GM18507 (cell line): ENCODE results near the gene GPR15LG.
A peak's percentile ranks its signal among the peaks of the same experiment; 100 is the strongest.
"Not testable (repeated sequence)": the region's sequence is repeated elsewhere in the genome, so short reads cannot be mapped to it uniquely, and the experiment has no call there.

ENCODE experiments used
- DNase-seq: peaks from one replicate; pipeline ENCODE4 v3.0.0; 2011; ENCODE audit warnings: low read depth; ENCODE audit not compliant: insufficient read length; ENCODE audit errors: extremely low spot score
- FAIRE-seq: peaks from 2 replicates; lab custom pipeline; 2011; peaks lifted over from hg19 to GRCh38; lab: Jason Lieb, UNC

The GPR15LG gene

DNA sequence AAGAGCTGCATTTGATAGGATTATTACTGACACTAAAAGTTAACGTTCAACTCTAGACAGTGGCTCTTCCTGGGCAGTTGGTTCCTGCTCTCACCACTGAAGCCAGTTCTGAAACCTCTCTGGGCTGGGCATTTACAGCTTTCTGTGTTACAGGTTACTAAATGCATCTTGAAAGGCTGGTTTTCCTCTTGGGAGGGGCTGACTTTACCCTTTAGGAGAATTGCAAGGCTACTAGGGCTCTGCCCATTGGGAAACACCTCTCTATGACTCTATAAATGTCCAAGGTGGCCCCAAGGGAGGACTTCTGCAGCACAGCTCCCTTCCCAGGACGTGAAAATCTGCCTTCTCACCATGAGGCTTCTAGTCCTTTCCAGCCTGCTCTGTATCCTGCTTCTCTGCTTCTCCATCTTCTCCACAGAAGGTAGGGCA is at the start of gene GPR15LG:
TSS of gene GPR15LG (plus strand) at position 301 of the 429 bp plus-strand sequence. CDS start at position 352, 51 bp downstream.
- FAIRE-seq, result peak; percentile 84
- no peak for DNase-seq

DNA sequence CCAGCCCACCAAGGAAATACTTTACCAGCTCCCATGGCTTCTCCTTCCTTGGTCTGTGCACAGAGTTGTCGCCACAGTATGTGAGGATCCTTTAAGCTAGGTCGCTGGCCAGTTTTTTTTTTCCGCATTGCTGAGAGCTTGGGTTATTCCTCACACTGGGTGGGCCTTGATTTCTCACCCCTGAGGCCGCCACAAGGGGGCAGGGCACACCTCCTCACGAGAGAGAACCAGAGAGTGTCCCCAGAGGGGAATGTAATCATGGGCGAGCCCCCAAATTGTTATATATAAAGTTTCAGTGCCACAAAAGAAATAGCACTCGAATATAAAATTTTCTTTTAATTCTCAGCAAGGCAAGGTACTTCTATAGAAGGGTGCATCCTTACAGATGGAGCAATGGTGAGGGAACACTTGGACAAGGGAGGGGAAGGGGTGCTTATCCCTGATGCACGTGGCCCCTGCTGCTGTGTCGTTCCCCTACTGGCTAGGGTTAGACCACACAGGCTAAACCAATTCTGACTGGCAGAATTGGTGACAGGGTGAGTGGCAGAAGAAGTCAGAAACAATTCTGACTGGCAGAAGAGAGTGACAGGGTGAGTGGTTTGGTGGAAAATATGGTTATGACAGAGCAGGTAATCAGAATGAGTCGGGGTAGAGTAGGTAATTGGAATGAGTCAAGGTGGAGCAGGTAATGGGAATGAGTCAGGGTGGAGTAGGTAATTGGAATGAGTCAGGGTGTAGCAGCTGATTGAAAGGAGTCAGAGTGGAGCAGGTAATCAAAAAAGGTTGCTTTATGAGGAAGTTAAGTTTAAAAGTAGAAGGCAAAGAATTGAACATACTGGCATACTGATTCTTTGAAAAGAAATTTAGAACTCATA is 47.5 kb upstream of the GPR15LG start:
- not testable (repeated sequence) for FAIRE-seq, DNase-seq

DNA sequence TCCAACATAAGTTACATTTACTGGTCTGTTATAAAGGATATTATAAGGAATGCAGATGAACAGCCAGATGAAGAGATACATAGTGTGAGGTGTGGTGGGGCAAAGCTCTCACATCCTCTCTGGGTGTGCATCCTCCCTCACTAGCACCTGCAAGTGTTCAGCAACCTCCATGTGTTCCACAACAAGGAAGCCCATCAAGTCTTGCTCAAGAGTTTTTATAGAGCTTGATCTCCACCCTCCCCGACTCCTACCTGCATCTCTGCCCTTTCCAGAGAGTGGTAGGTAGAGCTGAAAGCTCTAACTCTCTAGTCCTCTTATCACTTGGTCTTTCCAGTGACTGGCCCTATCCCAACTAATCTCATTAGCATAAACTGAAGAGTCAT is 46.8 kb upstream of the GPR15LG start:
- no peak for DNase-seq
- FAIRE-seq, result no peak

DNA sequence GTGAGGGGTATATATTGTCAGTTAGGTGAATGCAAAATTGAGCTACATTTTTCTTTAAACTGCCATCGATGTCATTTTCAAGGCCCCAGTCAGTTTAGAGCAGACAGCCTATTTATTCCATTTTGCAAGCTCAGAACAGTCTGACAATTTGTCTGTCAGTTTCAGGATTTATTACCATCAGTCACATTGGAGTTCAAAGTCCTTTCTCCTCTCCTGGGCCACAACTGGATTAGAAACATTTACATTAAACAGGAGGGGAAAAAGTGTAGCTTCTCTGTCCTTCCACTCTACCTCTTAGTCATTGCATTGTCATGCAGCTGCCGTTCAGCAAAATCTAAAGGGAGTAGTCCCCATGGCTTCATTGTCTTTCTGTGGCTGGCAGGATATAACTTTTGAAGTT is 37.8 kb upstream of the GPR15LG start:
- no peak for DNase-seq
- no peak for FAIRE-seq

DNA sequence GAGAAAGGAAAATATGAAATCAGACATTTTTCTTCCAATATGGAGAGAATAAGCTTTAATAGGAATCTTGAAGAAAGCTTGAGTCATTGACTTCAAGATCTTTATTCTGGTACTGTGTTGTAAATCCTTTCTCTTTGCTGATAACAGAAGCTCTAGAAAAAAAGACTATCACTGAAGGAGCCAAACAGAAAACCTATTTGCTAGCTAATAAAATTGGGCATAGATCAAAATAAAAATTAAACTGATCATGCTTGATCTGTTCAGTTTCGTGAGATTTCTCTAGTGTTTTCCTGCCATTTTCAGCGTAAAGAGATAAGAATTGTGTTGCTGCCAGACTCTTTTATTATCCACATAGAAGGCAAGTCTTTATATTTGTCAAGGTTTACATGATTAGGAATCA is 35.8 kb upstream of the GPR15LG start:
- FAIRE-seq (no peak), DNase-seq (no peak)

DNA sequence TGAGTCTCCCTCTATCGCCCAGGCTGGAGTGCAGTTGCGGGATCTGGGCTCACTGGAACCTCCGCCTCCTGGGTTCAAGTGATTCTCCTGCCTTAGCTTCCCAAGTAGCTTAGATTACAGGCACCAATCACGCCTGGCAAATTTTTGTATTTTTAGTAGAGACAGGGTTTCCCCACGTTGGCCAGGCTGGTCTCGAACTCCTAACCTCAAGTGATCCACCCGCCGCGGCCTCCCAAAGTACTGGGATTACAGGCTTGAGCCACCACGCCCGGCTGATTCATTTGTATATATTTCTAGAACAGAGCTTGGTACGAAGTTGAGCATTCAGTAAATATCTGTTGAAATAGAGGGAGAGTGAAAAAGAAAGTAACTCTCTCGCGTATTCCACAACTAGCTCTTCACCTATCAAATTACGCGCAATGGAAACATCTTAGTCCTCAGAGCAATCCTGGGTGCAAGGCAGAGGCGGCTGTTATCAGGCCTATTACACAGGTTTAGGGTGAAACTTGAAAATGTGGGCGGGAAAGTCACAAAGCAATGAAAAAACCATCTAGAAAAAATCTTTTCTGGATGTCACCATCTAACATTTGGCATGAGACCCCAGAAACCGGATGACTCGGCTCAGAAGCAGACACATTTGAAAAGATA is 35.0 kb upstream of the GPR15LG start:
- no peak for DNase-seq
- FAIRE-seq, result no peak

DNA sequence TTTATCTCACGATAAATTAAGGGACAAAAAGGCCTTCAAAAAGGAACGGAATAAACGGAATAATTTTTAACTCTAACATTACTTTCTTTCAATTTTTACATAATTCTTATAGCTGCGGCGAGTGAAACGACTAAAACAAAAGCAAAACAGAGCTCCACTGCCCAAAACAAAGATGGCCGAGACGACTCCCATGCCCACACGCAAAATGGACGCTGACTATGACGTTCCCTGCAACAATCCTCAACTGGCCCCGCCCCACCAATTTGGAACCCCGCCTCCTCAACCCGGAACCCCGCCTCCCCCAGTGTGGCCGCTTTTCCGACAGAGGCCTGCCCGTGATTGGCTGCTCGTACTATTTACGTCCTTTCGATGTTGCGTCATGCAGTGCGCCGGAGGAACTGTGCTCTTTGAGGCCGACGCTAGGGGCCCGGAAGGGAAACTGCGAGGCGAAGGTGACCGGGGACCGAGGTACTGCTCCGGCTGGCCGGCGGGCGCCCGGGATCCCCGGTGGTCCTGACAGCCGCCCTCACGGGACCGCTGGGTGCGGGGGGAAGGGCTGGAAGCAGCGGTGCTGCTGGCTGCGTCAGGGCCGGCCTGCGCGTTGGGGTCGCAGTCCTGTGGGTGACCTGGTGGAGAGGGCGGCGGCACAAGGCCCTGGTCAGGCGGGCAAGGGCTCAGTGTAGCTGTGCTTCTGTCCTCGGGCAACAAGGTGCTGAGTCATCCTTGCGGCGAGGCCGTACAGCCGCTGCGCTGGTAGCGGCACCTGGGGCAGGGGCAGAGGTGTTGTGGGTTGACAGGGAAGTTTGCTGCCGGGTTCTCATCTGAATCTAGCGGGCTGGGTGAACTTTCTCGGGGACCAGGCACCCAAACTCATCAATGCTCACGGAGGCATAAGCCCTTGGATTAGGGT is 34.2 kb upstream of the GPR15LG start, which contains the start of gene GHITM:
TSS of gene GHITM (plus strand) at position 384 of the 910 bp plus-strand sequence. CDS start 1,992 bp downstream, outside the sequence.
- peak; percentile 99 for FAIRE-seq
- DNase-seq, result peak; percentile 81

DNA sequence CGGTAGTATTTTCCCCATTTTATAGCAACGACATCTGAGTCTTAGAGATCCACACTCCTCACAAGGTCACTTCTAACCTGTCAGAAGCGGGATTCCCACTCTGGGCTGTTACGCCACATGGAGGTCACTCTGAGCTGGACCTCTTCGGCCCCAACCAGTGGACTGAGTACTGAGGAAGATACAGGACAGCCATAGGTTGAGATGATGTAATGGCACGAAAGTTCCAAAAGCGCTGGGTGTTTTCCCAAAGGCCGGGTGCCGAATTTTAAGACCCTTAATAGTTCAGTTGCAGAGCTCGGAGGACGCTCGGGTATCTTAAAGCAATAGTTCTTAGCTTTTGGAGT is 33.6 kb upstream of the GPR15LG start:
- FAIRE-seq, result no peak

DNA sequence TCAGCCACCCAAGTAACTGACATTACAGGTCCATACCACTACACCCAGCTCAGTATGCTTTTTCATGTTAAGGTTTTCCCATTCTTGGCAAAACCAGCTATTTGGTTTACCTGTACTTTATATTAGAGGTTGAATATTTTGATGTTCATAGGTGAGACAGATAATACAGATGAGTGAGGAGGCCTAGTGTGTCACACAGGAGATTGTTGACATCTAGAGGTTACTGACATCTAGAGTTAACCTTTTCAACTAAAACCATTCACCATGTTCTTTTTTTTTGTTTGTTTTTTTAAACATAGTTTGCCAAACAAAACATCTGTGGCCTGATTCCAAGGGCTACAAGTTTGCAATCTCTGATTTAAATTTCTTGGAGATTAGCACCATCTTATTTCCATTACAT is 26.3 kb upstream of the GPR15LG start:
- FAIRE-seq (no peak), DNase-seq (no peak)

More for the DNA sequence above, 33.6 kb upstream of the GPR15LG start:
- DNase-seq, result no peak

DNA sequence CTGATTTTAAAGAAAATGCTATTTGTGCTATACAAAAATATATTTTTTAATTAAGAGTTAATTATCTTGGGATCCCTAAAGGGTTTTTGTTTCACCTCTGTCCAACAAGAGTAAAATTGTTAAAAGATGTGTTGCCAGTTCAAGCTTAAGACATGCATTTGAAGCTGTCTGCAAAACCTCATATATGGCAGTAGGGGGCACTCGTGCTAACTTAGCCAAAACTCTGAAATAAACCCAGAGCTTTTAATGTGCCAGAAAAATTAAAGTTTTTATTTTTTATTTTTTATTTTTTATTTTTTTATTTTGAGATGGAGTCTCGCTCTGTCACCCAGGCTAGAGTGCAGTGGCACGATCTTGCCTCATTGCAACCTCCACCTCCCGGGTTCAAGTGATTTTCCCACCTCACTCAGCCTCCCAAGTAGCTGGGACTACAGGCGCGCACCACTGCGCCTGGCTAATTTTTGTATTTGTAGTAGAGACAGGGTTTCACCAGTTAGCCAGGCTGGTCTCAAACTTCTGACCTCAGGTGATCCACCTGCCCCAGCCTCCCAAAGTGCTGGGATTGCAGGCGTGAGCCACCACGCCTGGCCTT is 25.5 kb upstream of the GPR15LG start:
- not testable (repeated sequence) for DNase-seq, FAIRE-seq

DNA sequence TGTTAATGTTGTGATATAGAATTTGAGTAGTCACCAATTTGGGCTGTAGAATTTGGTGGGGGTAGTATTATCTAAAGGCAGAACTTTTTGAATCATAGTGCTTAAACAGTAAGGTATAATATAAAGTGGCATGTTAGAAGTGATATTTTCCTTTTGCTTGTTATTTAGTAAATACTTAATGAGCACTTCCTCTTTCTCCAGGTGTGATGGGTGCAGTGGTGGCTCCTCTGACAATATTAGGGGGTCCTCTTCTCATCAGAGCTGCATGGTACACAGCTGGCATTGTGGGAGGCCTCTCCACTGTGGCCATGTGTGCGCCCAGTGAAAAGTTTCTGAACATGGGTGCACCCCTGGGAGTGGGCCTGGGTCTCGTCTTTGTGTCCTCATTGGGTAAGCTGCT is 23.7 kb upstream of the GPR15LG start:
- DNase-seq (no peak), FAIRE-seq (no peak)

DNA sequence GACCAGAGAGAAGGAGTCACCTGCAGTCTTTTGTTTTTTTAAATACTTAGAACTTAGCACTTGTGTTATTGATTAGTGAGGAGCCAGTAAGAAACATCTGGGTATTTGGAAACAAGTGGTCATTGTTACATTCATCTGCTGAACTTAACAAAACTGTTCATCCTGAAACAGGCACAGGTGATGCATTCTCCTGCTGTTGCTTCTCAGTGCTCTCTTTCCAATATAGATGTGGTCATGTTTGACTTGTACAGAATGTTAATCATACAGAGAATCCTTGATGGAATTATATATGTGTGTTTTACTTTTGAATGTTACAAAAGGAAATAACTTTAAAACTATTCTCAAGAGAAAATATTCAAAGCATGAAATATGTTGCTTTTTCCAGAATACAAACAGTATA is 20.8 kb upstream of the GPR15LG start:
- no peak for FAIRE-seq
- no peak for DNase-seq

DNA sequence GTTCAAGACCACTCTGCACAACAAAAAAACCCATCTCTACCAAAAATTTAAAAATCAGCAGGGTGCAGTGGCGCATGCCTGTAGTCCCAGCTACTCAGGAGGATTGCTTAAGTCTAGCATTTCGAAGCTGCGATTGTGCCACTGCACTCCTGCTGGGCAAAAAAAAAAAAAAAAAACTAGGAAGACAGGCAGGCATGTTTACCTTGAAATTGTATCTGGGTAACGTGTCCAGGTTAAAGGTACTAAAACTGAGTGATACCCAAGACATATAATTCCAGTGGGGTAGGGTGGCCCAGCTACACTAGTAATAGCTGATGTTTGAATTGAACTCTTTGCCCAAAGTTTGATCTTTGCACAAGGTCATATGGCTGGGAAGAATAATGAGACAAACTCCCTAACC is 18.1 kb upstream of the GPR15LG start:
- DNase-seq (no peak), FAIRE-seq (no peak)

DNA sequence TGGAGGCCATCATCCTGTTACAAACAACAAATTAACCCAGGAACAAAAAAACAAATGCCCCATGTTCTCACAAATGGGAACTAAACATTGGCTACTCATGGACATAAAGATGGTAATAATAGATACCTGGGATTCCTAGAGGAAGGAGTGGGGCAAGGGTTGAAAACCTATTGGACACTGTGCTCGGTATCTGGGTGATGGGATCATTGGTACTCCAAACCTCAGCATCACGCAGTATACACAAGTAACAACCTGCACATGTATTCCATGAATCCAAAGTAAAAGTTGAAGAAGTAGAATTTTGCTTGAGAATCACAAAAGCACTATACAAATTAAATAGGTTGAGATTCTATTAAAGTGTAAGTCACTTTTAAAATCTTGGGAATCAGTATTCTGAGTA is 17.6 kb upstream of the GPR15LG start:
- DNase-seq (no peak), FAIRE-seq (no peak)

DNA sequence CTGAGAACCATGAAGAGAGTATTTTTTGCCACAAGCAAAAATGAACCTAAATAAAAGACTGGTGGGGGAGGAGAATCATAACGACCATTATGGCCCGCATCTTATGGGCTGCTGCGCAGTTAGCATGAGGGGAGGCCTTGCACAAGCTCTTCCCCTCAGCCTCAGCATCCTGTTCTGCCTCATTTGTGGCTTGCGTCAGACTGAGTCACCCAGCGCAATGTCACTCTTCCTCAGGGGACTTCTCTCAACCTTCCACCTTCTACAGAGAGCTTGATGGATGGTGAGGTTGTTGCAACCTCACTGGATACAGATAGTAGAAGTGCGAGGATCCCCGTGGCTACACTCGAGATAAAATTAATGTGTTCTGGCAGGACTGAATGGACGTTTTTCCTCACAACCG is 16.8 kb upstream of the GPR15LG start:
- DNase-seq, result no peak
- peak; percentile 58 for FAIRE-seq

DNA sequence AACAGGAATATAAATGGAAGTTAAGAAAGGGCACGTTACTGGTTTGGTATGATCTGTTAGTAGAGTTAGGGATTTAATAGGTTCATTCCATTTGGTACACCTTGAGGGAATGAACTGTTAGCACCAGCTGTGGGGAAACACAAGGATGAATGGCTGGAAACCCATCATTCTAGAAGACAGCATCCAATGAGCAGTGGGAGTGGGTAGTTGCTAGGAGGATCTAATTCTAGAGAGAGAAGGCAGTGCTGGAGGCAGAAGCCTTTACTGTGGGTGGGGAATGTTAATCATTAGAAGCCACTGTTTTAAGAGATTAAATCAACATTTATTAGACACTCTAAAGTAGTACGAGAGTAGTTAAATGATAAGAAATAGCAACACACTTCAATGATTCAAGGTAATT is 15.5 kb upstream of the GPR15LG start:
- DNase-seq, result no peak
- no peak for FAIRE-seq

DNA sequence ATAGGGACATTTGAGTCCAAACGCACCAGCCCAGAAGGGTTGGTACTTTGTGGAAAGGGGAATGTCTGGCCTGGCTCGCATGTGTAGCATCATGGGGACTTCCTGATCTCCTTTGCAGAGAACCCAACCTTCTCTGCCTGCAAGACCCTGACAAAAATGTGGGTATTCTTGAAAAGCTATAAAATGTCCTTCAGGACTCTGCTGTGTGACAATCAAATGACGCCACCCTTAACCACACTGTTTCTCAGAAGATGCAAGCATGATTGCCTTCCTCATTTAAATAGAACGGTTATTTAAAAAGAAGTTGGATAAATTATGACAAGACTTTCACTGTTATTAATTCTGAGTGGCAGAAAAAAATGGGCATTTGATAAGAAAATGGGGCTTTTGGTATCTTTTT is 15.1 kb upstream of the GPR15LG start:
- no peak for FAIRE-seq
- no peak for DNase-seq

DNA sequence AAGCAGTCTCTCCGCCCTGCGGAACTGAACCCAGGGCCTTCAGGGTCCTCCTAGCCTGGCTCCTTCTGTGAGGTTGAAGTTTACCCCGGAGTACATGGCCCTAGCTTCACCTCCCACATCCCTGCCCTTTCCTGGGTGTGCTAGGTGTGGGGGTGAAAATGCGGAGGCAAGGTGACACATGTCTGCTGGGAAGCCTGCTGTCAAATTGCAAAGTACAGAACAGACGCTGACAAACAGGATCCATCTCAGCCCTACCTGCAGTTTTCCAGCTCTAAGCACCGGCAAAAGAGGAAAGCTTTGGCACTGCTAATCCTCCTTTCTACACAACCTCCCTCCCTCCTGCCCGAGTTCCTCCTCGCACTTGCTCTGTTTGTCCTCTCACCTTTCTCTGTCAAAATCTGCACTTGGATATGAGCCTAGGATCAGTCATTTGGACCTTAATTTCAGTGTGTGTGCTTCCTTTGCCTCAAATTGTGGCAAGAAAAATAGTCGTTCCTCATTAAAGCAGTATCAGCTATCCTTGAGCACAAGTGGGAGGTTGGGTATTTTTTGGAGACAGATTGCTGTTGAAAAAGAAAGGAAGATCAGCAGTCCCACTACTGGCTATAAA is 14.4 kb upstream of the GPR15LG start:
- peak; percentile 21 for FAIRE-seq
- no peak for DNase-seq
